ENCODE measurements around the gene STX12.

DNA sequence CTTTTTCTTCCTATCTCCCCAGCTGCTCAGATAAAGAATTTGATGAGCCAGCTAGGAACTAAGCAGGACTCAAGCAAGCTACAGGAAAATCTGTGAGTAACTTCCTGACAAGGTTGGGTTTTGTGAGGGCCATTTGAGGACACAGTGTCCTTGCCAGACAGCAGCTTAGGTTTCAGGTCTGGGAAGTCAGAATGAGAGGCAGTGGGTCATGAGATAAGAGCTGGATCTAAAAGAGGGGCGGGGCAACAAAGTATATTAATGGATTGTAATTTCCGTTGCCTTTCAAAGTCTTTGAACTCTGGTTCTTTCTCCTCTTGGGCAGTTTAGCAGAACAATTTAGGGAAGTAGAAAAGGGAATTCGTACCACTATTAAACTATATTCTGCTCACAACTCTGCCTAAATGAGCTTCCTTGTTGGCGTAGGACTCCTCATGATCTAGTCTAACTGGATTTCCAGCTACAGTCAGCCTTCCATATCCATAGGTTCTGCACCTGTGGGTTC lies 16.6 kb downstream of the STX12 start:
- TF ChIP-seq, protein P1, sequence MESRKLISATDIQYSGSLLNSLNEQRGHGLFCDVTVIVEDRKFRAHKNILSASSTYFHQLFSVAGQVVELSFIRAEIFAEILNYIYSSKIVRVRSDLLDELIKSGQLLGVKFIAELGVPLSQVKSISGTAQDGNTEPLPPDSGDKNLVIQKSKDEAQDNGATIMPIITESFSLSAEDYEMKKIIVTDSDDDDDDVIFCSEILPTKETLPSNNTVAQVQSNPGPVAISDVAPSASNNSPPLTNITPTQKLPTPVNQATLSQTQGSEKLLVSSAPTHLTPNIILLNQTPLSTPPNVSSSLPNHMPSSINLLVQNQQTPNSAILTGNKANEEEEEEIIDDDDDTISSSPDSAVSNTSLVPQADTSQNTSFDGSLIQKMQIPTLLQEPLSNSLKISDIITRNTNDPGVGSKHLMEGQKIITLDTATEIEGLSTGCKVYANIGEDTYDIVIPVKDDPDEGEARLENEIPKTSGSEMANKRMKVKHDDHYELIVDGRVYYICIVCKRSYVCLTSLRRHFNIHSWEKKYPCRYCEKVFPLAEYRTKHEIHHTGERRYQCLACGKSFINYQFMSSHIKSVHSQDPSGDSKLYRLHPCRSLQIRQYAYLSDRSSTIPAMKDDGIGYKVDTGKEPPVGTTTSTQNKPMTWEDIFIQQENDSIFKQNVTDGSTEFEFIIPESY (IDR thresholded peaks at IDR 0.05; ENCODE audit: borderline replicate concordance, low read depth) = no peak
- TF ChIP-seq YY1 (IDR thresholded peaks at IDR 0.05; ENCODE audit: low read depth) = no peak
- TF ChIP-seq, protein P2, sequence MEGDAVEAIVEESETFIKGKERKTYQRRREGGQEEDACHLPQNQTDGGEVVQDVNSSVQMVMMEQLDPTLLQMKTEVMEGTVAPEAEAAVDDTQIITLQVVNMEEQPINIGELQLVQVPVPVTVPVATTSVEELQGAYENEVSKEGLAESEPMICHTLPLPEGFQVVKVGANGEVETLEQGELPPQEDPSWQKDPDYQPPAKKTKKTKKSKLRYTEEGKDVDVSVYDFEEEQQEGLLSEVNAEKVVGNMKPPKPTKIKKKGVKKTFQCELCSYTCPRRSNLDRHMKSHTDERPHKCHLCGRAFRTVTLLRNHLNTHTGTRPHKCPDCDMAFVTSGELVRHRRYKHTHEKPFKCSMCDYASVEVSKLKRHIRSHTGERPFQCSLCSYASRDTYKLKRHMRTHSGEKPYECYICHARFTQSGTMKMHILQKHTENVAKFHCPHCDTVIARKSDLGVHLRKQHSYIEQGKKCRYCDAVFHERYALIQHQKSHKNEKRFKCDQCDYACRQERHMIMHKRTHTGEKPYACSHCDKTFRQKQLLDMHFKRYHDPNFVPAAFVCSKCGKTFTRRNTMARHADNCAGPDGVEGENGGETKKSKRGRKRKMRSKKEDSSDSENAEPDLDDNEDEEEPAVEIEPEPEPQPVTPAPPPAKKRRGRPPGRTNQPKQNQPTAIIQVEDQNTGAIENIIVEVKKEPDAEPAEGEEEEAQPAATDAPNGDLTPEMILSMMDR (IDR thresholded peaks at IDR 0.05) = no peak
- TF ChIP-seq, protein P3, sequence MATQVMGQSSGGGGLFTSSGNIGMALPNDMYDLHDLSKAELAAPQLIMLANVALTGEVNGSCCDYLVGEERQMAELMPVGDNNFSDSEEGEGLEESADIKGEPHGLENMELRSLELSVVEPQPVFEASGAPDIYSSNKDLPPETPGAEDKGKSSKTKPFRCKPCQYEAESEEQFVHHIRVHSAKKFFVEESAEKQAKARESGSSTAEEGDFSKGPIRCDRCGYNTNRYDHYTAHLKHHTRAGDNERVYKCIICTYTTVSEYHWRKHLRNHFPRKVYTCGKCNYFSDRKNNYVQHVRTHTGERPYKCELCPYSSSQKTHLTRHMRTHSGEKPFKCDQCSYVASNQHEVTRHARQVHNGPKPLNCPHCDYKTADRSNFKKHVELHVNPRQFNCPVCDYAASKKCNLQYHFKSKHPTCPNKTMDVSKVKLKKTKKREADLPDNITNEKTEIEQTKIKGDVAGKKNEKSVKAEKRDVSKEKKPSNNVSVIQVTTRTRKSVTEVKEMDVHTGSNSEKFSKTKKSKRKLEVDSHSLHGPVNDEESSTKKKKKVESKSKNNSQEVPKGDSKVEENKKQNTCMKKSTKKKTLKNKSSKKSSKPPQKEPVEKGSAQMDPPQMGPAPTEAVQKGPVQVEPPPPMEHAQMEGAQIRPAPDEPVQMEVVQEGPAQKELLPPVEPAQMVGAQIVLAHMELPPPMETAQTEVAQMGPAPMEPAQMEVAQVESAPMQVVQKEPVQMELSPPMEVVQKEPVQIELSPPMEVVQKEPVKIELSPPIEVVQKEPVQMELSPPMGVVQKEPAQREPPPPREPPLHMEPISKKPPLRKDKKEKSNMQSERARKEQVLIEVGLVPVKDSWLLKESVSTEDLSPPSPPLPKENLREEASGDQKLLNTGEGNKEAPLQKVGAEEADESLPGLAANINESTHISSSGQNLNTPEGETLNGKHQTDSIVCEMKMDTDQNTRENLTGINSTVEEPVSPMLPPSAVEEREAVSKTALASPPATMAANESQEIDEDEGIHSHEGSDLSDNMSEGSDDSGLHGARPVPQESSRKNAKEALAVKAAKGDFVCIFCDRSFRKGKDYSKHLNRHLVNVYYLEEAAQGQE (IDR thresholded peaks at IDR 0.05; ENCODE audit: low read depth, low read length) = no peak
- TF ChIP-seq POLR2AphosphoS5 (IDR thresholded peaks at IDR 0.05; ENCODE audit: low read depth, low read length) = no peak
- TF ChIP-seq, protein P4, sequence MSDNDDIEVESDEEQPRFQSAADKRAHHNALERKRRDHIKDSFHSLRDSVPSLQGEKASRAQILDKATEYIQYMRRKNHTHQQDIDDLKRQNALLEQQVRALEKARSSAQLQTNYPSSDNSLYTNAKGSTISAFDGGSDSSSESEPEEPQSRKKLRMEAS (IDR thresholded peaks at IDR 0.05; ENCODE audit: low read depth) = no peak
- no peak for TF ChIP-seq RAD21 (IDR thresholded peaks at IDR 0.05; ENCODE audit: low read length)
- TF ChIP-seq, protein P5, sequence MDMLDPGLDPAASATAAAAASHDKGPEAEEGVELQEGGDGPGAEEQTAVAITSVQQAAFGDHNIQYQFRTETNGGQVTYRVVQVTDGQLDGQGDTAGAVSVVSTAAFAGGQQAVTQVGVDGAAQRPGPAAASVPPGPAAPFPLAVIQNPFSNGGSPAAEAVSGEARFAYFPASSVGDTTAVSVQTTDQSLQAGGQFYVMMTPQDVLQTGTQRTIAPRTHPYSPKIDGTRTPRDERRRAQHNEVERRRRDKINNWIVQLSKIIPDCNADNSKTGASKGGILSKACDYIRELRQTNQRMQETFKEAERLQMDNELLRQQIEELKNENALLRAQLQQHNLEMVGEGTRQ (IDR thresholded peaks at IDR 0.05; ENCODE audit: borderline replicate concordance, low read depth, low read length) = no peak
- TF ChIP-seq, protein P6, sequence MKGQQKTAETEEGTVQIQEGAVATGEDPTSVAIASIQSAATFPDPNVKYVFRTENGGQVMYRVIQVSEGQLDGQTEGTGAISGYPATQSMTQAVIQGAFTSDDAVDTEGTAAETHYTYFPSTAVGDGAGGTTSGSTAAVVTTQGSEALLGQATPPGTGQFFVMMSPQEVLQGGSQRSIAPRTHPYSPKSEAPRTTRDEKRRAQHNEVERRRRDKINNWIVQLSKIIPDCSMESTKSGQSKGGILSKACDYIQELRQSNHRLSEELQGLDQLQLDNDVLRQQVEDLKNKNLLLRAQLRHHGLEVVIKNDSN (IDR thresholded peaks at IDR 0.05; ENCODE audit: borderline replicate concordance, low read depth) = no peak
- no peak for TF ChIP-seq EZH2phosphoT487 (IDR thresholded peaks at IDR 0.05; ENCODE audit: borderline replicate concordance, low read depth)

Data from SK-N-SH (cell line).